ENCODE data around the gene BUD23. TPM values are rescaled to one million over a fixed set of nuclear protein-coding genes. Genes with fewer than 3 reads are reported as not detected.

Gene BUD23
- total RNA-seq, 2 experiments from 2014 or later: 108 TPM

- TF ChIP-seq, protein P1, sequence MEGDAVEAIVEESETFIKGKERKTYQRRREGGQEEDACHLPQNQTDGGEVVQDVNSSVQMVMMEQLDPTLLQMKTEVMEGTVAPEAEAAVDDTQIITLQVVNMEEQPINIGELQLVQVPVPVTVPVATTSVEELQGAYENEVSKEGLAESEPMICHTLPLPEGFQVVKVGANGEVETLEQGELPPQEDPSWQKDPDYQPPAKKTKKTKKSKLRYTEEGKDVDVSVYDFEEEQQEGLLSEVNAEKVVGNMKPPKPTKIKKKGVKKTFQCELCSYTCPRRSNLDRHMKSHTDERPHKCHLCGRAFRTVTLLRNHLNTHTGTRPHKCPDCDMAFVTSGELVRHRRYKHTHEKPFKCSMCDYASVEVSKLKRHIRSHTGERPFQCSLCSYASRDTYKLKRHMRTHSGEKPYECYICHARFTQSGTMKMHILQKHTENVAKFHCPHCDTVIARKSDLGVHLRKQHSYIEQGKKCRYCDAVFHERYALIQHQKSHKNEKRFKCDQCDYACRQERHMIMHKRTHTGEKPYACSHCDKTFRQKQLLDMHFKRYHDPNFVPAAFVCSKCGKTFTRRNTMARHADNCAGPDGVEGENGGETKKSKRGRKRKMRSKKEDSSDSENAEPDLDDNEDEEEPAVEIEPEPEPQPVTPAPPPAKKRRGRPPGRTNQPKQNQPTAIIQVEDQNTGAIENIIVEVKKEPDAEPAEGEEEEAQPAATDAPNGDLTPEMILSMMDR (IDR thresholded peaks at IDR 0.05): no peak
- H3K4me1 Mint-ChIP-seq (ENCODE audit: low read depth): peaks cover 2% of the 10 kb centered on the region
- H3K27me3 Mint-ChIP-seq: no peaks in the 10 kb centered on the region
- ATAC-seq (no peak), DNase-seq (no peak)
- no peaks in the 10 kb centered on the region for H3K9me3 Mint-ChIP-seq
- ChIA-PET CTCF (interaction anchor here (1.3 to 2.2 kb wide), 2 partner anchors 24 to 27 kb away, joined by 3 to 7 read pairs; no protein-coding TSS in a partner anchor), POLR2A (interaction anchor here (1.0 to 2.3 kb wide), 3 partner anchors 11 to 39 kb away, joined by 3 to 7 read pairs (median 3); partner anchors contain the start of gene ABHD11)
- intact Hi-C loops (cut with micrococcal nuclease): no loop called here
- no peak overlapping the region for H3K27ac Mint-ChIP-seq
- peaks cover 34% of the 10 kb centered on the region for H3K36me3 Mint-ChIP-seq (ENCODE audit: low read depth)
- H3K4me3 Mint-ChIP-seq: no peak overlapping the region
Observed at GRCh38 chr7:73698410-73698809, 15.0 kb downstream of the BUD23 start.

DNA sequence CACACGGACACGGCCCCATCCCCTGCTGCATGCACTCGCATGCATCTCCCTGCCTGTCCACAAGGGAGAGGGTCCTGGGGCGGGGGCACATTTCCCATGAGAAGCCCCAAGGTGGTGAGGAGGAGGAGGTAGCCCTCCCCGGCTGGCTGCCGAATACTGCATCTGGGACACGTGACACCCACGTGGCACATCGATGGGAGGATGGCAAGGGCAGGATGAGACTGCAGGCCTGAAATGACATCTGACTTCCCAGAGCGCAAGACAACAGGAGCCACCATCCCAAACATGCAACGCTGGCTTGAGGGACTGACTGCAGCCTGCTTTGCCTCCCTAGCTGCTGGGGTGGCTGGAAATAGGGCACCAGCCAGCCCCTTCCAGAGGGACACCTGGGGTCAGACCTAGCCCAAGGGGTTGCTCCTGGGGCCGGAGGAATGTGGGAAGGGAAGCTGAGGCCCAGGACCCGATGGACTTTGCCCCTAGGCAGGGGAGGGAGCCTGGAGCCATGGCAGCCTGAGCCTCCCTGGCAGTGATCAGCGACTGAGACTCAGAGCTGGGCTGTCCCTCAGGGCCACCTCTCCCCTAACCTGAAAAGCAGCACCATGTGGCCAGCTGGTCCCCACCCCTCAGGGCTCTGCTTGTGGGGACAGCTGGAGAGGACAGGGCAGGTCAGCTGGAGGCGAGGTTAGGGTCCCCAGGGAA lies 16.1 kb downstream of the BUD23 start:
- ChIA-PET POLR2A (interaction anchor here (1.5 kb wide), 1 partner anchor 8 kb away, joined by 4 read pairs; no protein-coding TSS in a partner anchor), CTCF (interaction anchor here (1.0 to 3.7 kb wide), 2 partner anchors 16 to 93 kb away, joined by 3 to 16 read pairs; no protein-coding TSS in a partner anchor)
- ATAC-seq (no peak), DNase-seq (no peak)
- Mint-ChIP-seq H3K27ac (no peak overlapping the region), H3K36me3 (ENCODE audit: low read depth) (peaks cover 30% of the 10 kb centered on the region), H3K9me3 (no peaks in the 10 kb centered on the region), H3K27me3 (no peaks in the 10 kb centered on the region), H3K4me1 (ENCODE audit: low read depth) (peaks cover 5% of the 10 kb centered on the region), H3K4me3 (no peak overlapping the region)
- intact Hi-C loops (cut with micrococcal nuclease): no loop called here
- TF ChIP-seq, protein P1 (IDR thresholded peaks at IDR 0.05): no peak

DNA sequence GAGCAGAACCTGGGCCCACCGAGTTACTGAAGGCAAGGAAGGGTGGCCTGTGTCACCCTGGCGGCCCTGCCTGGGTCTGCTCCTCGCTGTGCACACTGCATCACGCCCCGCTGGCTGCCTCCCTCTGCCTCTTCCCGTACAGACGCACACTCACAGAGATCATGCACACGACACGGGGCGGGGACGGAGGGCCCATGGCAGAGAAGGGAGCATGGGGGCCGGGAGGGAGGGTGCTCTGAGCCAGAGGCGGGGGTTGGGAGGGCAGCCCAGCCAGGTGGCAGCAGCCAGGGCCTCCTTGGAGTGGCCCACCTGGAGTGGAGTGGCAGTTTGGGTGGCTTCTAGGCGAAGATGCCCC lies 16.6 kb downstream of the BUD23 start:
- Mint-ChIP-seq H3K36me3 (ENCODE audit: low read depth) (peaks cover 28% of the 10 kb centered on the region), H3K27ac (no peak overlapping the region), H3K4me3 (no peak overlapping the region), H3K9me3 (no peaks in the 10 kb centered on the region), H3K27me3 (no peaks in the 10 kb centered on the region), H3K4me1 (ENCODE audit: low read depth) (peaks cover 5% of the 10 kb centered on the region)
- no peak for DNase-seq
- ATAC-seq: no peak
- intact Hi-C loops (cut with micrococcal nuclease): no loop called here
- ChIA-PET CTCF (interaction anchor here (1.0 to 3.7 kb wide), 3 partner anchors 16 to 93 kb away, joined by 3 to 16 read pairs (median 3); no protein-coding TSS in a partner anchor), POLR2A (interaction anchor here (1.5 kb wide), 1 partner anchor 8 kb away, joined by 4 read pairs; no protein-coding TSS in a partner anchor)
- TF ChIP-seq, protein P1 (IDR thresholded peaks at IDR 0.05): no peak

DNA sequence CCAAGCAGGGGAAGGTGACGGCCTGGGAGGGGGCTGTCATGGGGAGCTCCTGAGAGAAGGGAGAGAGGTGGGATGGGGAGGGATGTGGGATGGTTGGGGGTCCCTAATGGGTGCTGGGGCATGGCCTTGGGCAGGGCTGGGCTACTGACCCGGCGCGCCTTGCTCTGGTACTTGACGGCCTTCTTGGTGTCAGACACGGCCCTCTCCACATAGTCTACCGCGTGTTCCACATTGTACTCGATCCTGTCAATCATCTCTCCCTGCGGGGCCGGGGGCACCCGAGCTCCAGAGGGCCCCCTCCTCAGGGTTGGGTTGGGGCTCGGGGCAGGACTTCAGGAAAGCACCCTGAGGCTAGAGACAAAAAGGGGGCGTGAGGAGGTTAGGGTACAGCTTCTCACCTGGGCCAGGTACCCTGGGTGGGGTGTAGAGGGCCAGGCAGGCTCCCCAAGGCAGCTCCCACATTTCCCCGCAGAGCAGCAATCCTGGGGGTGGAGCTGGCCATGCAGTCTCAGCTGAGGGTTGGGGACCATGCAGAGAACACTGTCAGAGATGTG lies 17.3 kb downstream of the BUD23 start:
- POLR2A ChIA-PET: interaction anchor here (0.9 to 1.5 kb wide), 3 partner anchors 9 to 180 kb away, joined by 3 to 4 read pairs (median 3); no protein-coding TSS in a partner anchor

More for the DNA sequence above, 17.3 kb downstream of the BUD23 start:
- ATAC-seq (no peak), DNase-seq (no peak)
- intact Hi-C loops (cut with micrococcal nuclease): no loop called here
- CTCF ChIA-PET: interaction anchor here (0.7 to 3.7 kb wide), 8 partner anchors 11 to 139 kb away, joined by 3 to 16 read pairs (median 4); no protein-coding TSS in a partner anchor
- H3K27me3 Mint-ChIP-seq: no peaks in the 10 kb centered on the region
- peaks cover 5% of the 10 kb centered on the region for H3K4me1 Mint-ChIP-seq (ENCODE audit: low read depth)
- no peaks in the 10 kb centered on the region for H3K9me3 Mint-ChIP-seq
- peaks cover 25% of the 10 kb centered on the region for H3K36me3 Mint-ChIP-seq (ENCODE audit: low read depth)
- TF ChIP-seq, protein P1 (IDR thresholded peaks at IDR 0.05): no peak
- no peak overlapping the region for H3K4me3 Mint-ChIP-seq
- H3K27ac Mint-ChIP-seq: no peak overlapping the region

Measured in activated CD8-positive, alpha-beta T cell treated with anti-CD3 and anti-CD28 coated beads for 36 hours (primary cell).